NOMO-1 treated with dmso at 0.1 percent for 144 hours (cell line): ENCODE data around the gene OTOP3.
"Not testable (repeated sequence)": the region's sequence is repeated elsewhere in the genome, so short reads cannot be mapped to it uniquely, and the experiment has no call there.

Experiments
- DNase-seq: peaks from one replicate; lab custom pipeline; 2025; ENCODE audit not compliant: unreplicated experiment; lab: John Stamatoyannopoulos, UW

Gene OTOP3

GRCh38 chr17:74935585-74936469 lies at the start of gene OTOP3:
Gene OTOP3 (plus strand): TSS chr17:74935898. CDS start chr17:74935922, 24 bp downstream.
- no peak for DNase-seq

GRCh38 chr17:74888469-74888868 lies 47.2 kb upstream of the OTOP3 start:
- no peak for DNase-seq

- no peak for DNase-seq
Measured at GRCh38 chr17:74890554-74890953, 45.1 kb upstream of the OTOP3 start.

- DNase-seq = no peak
Measured at GRCh38 chr17:74892013-74892841, 43.5 kb upstream of the OTOP3 start.

GRCh38 chr17:74892974-74893911 lies 42.5 kb upstream of the OTOP3 start, which contains the start of gene FADS6:
Gene FADS6 (minus strand): TSS chr17:74893633. CDS start chr17:74893595, 38 bp downstream.
- no peak for DNase-seq

GRCh38 chr17:74893936-74894671 lies 41.6 kb upstream of the OTOP3 start:
- DNase-seq = no peak

GRCh38 chr17:74898376-74898946 lies 37.2 kb upstream of the OTOP3 start:
- DNase-seq = no peak

- DNase-seq = no peak
Measured at GRCh38 chr17:74900208-74900607, 35.5 kb upstream of the OTOP3 start.

GRCh38 chr17:74901353-74902135 lies 34.2 kb upstream of the OTOP3 start:
- DNase-seq = no peak

- no peak for DNase-seq
Measured at GRCh38 chr17:74903034-74903433, 32.7 kb upstream of the OTOP3 start.

- DNase-seq = no peak
Measured at GRCh38 chr17:74903671-74904070, 32.0 kb upstream of the OTOP3 start.

- DNase-seq = no peak
Measured at GRCh38 chr17:74904687-74905409, 30.9 kb upstream of the OTOP3 start.

GRCh38 chr17:74906214-74906793 lies 29.4 kb upstream of the OTOP3 start:
- not testable (repeated sequence) for DNase-seq

- DNase-seq = no peak
Measured at GRCh38 chr17:74907012-74907411, 28.7 kb upstream of the OTOP3 start.

GRCh38 chr17:74909097-74909496 lies 26.6 kb upstream of the OTOP3 start:
- DNase-seq = not testable (repeated sequence)

- not testable (repeated sequence) for DNase-seq
Measured at GRCh38 chr17:74911423-74911822, 24.3 kb upstream of the OTOP3 start.

GRCh38 chr17:74916136-74916850 lies 19.4 kb upstream of the OTOP3 start:
- DNase-seq = no peak
